PFSK-1 (cell line): Measurements from ENCODE around the gene VGLL2.

Experiments used
- FOXP2 ChIP-seq: optimal IDR thresholded peaks from 2 replicates; pipeline ENCODE3; 2011; ENCODE audit warnings: borderline replicate concordance, control low read depth, inconsistent platforms; ENCODE audit not compliant: insufficient read depth; ENCODE audit errors: extremely low read length, extremely low read depth
- POLR2AphosphoS5 ChIP-seq: IDR thresholded peaks from 2 replicates; pipeline ENCODE4 v1.6.1; 2012; ENCODE audit warnings: low read depth, mild to moderate bottlenecking, control low read depth, low read length, moderate library complexity
- TAF1 ChIP-seq: IDR thresholded peaks from 2 replicates; pipeline ENCODE4 v1.6.1; 2012; ENCODE audit warnings: low read length, control low read depth, borderline replicate concordance; ENCODE audit not compliant: insufficient read depth
- TF ChIP-seq, protein P1 (sequence below), 2 experiments: IDR thresholded peaks; 2 replicates each; pipeline versions ENCODE4 v1.6.1 to v1.8.0; 2011 to 2012; ENCODE audit warnings: low read depth in 2 of 2, low read length in 2 of 2, control low read depth in 1 of 2, inconsistent platforms in 1 of 2, mild to moderate bottlenecking in 1 of 2, moderate library complexity in 1 of 2; ENCODE audit not compliant: insufficient read depth in 1 of 2

- TF ChIP-seq TAF1 (no peak), FOXP2 (no peak), POLR2AphosphoS5 (no peak)
- TF ChIP-seq, protein P1, sequence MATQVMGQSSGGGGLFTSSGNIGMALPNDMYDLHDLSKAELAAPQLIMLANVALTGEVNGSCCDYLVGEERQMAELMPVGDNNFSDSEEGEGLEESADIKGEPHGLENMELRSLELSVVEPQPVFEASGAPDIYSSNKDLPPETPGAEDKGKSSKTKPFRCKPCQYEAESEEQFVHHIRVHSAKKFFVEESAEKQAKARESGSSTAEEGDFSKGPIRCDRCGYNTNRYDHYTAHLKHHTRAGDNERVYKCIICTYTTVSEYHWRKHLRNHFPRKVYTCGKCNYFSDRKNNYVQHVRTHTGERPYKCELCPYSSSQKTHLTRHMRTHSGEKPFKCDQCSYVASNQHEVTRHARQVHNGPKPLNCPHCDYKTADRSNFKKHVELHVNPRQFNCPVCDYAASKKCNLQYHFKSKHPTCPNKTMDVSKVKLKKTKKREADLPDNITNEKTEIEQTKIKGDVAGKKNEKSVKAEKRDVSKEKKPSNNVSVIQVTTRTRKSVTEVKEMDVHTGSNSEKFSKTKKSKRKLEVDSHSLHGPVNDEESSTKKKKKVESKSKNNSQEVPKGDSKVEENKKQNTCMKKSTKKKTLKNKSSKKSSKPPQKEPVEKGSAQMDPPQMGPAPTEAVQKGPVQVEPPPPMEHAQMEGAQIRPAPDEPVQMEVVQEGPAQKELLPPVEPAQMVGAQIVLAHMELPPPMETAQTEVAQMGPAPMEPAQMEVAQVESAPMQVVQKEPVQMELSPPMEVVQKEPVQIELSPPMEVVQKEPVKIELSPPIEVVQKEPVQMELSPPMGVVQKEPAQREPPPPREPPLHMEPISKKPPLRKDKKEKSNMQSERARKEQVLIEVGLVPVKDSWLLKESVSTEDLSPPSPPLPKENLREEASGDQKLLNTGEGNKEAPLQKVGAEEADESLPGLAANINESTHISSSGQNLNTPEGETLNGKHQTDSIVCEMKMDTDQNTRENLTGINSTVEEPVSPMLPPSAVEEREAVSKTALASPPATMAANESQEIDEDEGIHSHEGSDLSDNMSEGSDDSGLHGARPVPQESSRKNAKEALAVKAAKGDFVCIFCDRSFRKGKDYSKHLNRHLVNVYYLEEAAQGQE (IDR thresholded peaks at IDR 0.05; ENCODE audit: insufficient read depth in 1 of 2, low read depth in 2 of 2, low read length in 2 of 2) = no peak
Measured at GRCh38 chr6:117298941-117299340, 33.6 kb downstream of the VGLL2 start.
